Measurements from ENCODE around the gene SRXN1. TPM values are rescaled to one million over a fixed set of nuclear protein-coding genes. Genes with fewer than 3 reads are reported as not detected.

Gene SRXN1
- total RNA-seq, 2 experiments from 2014 or later: 12.6 to 13.5 TPM

- H3K4me3 Mint-ChIP-seq: peak overlapping the region; percentile 27
- H3K27me3 Mint-ChIP-seq: peaks cover 55% of the 10 kb centered on the region
- H3K9me3 Mint-ChIP-seq (ENCODE audit: low read depth): no peaks in the 10 kb centered on the region
- peak; percentile 45 for DNase-seq
- ATAC-seq: peak; percentile 39
- peaks cover 6% of the 10 kb centered on the region for H3K4me1 Mint-ChIP-seq
- ChIA-PET CTCF (interaction anchor here (0.6 to 2.3 kb wide), 3 partner anchors 12 to 33 kb away, joined by 3 to 5 read pairs (median 3); partner anchors contain the start of gene SCRT2), POLR2A (no interaction called here)
- intact Hi-C loops (cut with DNase I, micrococcal nuclease): no loop called here
- H3K27ac Mint-ChIP-seq: no peak overlapping the region
- no peaks in the 10 kb centered on the region for H3K36me3 Mint-ChIP-seq (ENCODE audit: low read depth)
Measured at GRCh38 chr20:663315-664090, 10.5 kb upstream of the SRXN1 start.

DNA sequence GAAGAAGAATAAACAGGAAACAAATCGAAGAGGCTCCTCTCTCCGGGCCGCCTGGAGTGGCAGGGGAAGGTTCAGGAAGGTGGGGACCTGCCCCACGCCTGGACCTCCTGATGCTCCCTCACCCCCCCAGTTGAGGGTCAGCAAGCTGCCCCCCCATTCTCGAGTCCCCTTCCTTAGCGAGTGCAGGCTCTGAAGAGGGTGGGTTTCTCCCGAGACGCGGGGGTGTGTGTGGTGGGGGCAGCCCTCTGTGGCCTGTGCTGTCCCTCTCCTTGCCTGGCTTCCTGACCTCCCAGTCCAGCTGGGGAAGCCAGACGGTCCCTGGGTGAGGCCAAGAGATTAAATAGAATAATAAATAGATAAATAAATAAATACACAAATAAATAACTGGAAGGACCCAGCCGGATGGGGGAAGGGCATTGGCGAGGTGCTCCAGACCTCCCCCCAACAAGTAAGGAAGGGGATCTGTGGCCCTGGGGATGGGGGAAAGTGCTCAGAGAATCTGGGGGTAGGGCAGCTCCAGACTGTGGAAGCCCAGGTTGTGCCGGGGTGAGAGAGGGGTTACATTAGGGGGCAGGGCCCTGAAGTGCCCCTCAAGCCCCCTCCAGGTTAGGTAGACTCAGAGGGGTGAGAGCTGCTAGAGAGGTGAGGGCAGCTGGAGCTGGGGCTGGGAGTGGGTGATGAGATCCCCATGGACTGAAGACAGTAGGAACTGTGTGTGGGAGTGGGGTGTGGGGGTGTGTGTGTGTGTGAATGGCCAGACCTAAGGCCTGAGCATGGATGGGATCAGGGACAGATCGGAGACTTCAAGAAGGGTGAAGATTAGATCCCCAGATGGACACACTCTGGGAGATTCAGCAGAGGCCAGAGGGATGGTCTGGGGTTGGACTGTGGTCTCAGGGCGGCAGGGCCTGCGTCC, 9.5 kb upstream of the SRXN1 start:
- intact Hi-C loops (cut with DNase I, micrococcal nuclease): no loop called here
- Mint-ChIP-seq H3K36me3 (ENCODE audit: low read depth) (no peaks in the 10 kb centered on the region), H3K27me3 (peaks cover 55% of the 10 kb centered on the region), H3K4me3 (peak overlapping the region; percentile 27), H3K4me1 (peaks cover 6% of the 10 kb centered on the region), H3K27ac (no peak overlapping the region), H3K9me3 (ENCODE audit: low read depth) (no peaks in the 10 kb centered on the region)
- ATAC-seq: no peak
- CTCF ChIA-PET: no interaction called here
- POLR2A ChIA-PET: no interaction called here
- no peak for DNase-seq

- H3K27me3 Mint-ChIP-seq: peaks cover 52% of the 10 kb centered on the region
Measured at GRCh38 chr20:661474-662270, 8.7 kb upstream of the SRXN1 start.

DNA sequence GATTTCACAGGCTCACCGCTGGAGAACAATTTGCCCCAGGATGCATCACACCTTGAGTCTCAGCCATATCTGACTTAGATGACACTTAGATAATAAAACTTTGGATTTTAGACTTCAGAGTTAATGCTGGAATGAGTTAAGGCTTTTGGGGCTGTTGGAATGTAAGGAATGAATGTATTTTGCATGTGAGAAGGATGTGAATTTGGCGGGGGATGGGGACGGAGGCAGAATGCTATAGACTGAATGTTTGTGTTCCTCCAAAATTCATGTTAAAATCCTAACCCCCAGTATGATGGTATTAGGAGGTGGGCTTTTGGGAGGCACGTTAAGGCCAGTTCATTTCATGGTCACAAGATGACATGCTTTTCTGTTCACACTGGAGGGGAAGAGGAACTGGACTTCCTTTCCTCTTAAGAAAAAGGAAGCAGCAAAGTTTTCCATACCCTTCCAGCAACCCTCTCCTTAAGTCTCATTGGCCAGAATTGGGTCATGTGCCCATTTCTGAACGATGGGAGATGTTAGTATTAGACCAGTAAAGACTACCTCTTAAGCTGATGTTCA, 5.8 kb upstream of the SRXN1 start:
- no peak overlapping the region for H3K4me3 Mint-ChIP-seq
- peaks cover 41% of the 10 kb centered on the region for H3K27me3 Mint-ChIP-seq
- H3K9me3 Mint-ChIP-seq (ENCODE audit: low read depth): no peaks in the 10 kb centered on the region
- no peak for ATAC-seq
- no peak for DNase-seq
- intact Hi-C loops (cut with DNase I, micrococcal nuclease): no loop called here
- H3K36me3 Mint-ChIP-seq (ENCODE audit: low read depth): no peaks in the 10 kb centered on the region
- POLR2A ChIA-PET: no interaction called here
- H3K4me1 Mint-ChIP-seq: peaks cover 12% of the 10 kb centered on the region
- CTCF ChIA-PET: interaction anchor here (0.7 kb wide), 1 partner anchor 669 kb away, joined by 3 read pairs; no protein-coding TSS in a partner anchor
- no peak overlapping the region for H3K27ac Mint-ChIP-seq

More at GRCh38 chr20:661474-662270, 8.7 kb upstream of the SRXN1 start:
- DNase-seq: no peak
- no peaks in the 10 kb centered on the region for H3K9me3 Mint-ChIP-seq (ENCODE audit: low read depth)
- H3K4me1 Mint-ChIP-seq: peaks cover 6% of the 10 kb centered on the region
- intact Hi-C loops (cut with DNase I, micrococcal nuclease): no loop called here
- no peak for ATAC-seq
- H3K27ac Mint-ChIP-seq: no peak overlapping the region
- no peaks in the 10 kb centered on the region for H3K36me3 Mint-ChIP-seq (ENCODE audit: low read depth)
- no peak overlapping the region for H3K4me3 Mint-ChIP-seq
- ChIA-PET CTCF (interaction anchor here (1.1 to 1.2 kb wide), 3 partner anchors 8 to 78 kb away, joined by 4 read pairs; no protein-coding TSS in a partner anchor), POLR2A (no interaction called here)

- DNase-seq: no peak
- Mint-ChIP-seq H3K9me3 (ENCODE audit: low read depth) (no peaks in the 10 kb centered on the region), H3K27me3 (peaks cover 40% of the 10 kb centered on the region), H3K36me3 (ENCODE audit: low read depth) (no peaks in the 10 kb centered on the region), H3K4me3 (no peak overlapping the region), H3K27ac (no peak overlapping the region), H3K4me1 (peaks cover 15% of the 10 kb centered on the region)
- CTCF ChIA-PET: no interaction called here
- intact Hi-C loops (cut with DNase I, micrococcal nuclease): no loop called here
- ATAC-seq: no peak
- POLR2A ChIA-PET: no interaction called here
Measured at GRCh38 chr20:658202-658601, 5.2 kb upstream of the SRXN1 start.

GRCh38 chr20:655726-656624, 3.0 kb upstream of the SRXN1 start:
- no peak overlapping the region for H3K27ac Mint-ChIP-seq
- CTCF ChIA-PET: interaction anchor here (0.7 to 2.3 kb wide), 4 partner anchors 10 to 15 kb away, joined by 3 to 7 read pairs (median 6); no protein-coding TSS in a partner anchor
- no peak for DNase-seq
- no peak overlapping the region for H3K4me3 Mint-ChIP-seq
- no peaks in the 10 kb centered on the region for H3K36me3 Mint-ChIP-seq (ENCODE audit: low read depth)
- peaks cover 24% of the 10 kb centered on the region for H3K27me3 Mint-ChIP-seq
- ATAC-seq: no peak
- peaks cover 20% of the 10 kb centered on the region for H3K4me1 Mint-ChIP-seq
- H3K9me3 Mint-ChIP-seq (ENCODE audit: low read depth): no peaks in the 10 kb centered on the region
- intact Hi-C loops (cut with DNase I, micrococcal nuclease): no loop called here
- POLR2A ChIA-PET: interaction anchor here (0.9 kb wide), 1 partner anchor 20 kb away, joined by 3 read pairs; the partner anchor contains the start of gene SCRT2

GRCh38 chr20:654417-654750, 1.4 kb upstream of the SRXN1 start:
- Mint-ChIP-seq H3K36me3 (ENCODE audit: low read depth) (peaks cover 9% of the 10 kb centered on the region), H3K27ac (no peak overlapping the region), H3K4me1 (peaks cover 24% of the 10 kb centered on the region), H3K9me3 (ENCODE audit: low read depth) (no peaks in the 10 kb centered on the region), H3K4me3 (no peak overlapping the region), H3K27me3 (peaks cover 14% of the 10 kb centered on the region)
- no peak for DNase-seq
- CTCF ChIA-PET: no interaction called here
- POLR2A ChIA-PET: no interaction called here
- intact Hi-C loops (cut with DNase I, micrococcal nuclease): loop anchor here in 1 of 2 experiments (5.0 kb wide), 1 partner anchor 78 kb away; no protein-coding TSS in a partner anchor
- ATAC-seq: no peak

DNA sequence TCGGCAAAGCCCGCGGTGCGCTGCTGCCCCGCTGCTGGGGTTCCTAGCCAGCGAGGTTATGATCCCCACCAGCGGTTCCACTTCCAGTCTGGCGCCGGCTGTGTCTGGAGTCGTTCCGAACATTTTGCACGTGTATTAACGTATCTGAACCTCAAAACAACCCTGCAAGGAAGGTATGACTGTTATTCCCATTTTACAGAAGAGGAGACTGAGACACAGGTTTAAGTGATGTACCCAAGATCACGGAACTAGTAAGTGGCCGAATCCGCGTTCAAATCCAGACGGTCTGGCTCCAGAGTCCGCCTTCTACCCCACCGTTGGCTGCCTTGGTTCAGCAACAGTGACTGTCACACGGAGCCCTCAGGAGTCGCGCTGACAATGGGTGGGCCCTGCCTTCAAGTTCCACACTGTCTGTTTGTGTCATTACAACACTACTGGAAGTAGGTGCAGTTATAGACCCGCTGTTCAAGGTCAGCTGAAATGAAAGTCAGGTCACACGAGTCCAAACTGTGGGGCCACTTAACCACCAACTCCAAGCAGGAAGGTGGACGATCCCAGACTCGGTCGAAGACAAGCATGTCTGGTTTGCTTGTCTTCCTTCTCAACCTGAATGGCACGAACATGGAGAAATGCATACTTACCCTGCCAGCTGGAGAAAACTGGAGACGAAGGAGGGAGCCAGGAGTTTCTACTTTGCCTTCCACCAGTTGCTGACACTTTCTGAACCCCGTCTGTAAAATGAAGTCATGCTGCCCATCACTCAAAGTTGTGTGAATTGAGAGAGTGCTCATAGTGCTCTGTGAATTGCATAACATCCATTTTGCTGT, 803 bp upstream of the SRXN1 start:
- H3K27ac Mint-ChIP-seq: peak overlapping the region; percentile 58
- peaks cover 10% of the 10 kb centered on the region for H3K36me3 Mint-ChIP-seq (ENCODE audit: low read depth)
- ATAC-seq (no peak), DNase-seq (no peak)
- no peaks in the 10 kb centered on the region for H3K9me3 Mint-ChIP-seq (ENCODE audit: low read depth)
- H3K27me3 Mint-ChIP-seq: peaks cover 13% of the 10 kb centered on the region
- peaks cover 24% of the 10 kb centered on the region for H3K4me1 Mint-ChIP-seq
- ChIA-PET CTCF (no interaction called here), POLR2A (no interaction called here)
- intact Hi-C loops (cut with DNase I, micrococcal nuclease): loop anchor here (1.0 to 5.0 kb wide), 9 partner anchors 21 to 464 kb away; partner anchors contain the start of genes CSNK2A1 (in 1 of the 2), FAM110A (in 1 of the 2), PSMF1 (in 1 of the 2) and RBCK1 (in 1 of the 2)
- peak overlapping the region; percentile 60 for H3K4me3 Mint-ChIP-seq

GRCh38 chr20:652615-653109, 338 bp downstream of the SRXN1 start:
- Mint-ChIP-seq H3K4me3 (peak overlapping the region; percentile 76), H3K4me1 (peaks cover 24% of the 10 kb centered on the region), H3K9me3 (ENCODE audit: low read depth) (no peaks in the 10 kb centered on the region), H3K27ac (peak overlapping the region; percentile 80), H3K36me3 (ENCODE audit: low read depth) (peaks cover 21% of the 10 kb centered on the region), H3K27me3 (peaks cover 5% of the 10 kb centered on the region)
- POLR2A ChIA-PET: no interaction called here
- peak; percentile 43 for DNase-seq
- intact Hi-C loops (cut with DNase I, micrococcal nuclease): loop anchor here (1.0 to 5.0 kb wide), 9 partner anchors 23 to 466 kb away; partner anchors contain the start of genes CSNK2A1 (in 1 of the 2), FAM110A (in 1 of the 2), PSMF1 (in 1 of the 2) and RBCK1 (in 1 of the 2)
- CTCF ChIA-PET: no interaction called here
- peak; percentile 8 for ATAC-seq

Data from activated CD4-positive, alpha-beta T cell treated with anti-CD3 and anti-CD28 coated beads for 36 hours (primary cell).